Kidney epithelial cell (primary cell): Measurements from ENCODE around the gene CACNA1D. TPM values are rescaled to one million over a fixed set of nuclear protein-coding genes. Genes with fewer than 3 reads are reported as not detected.

Experiments
- DNase-seq: peaks from one replicate; pipeline ENCODE4 v3.0.0-alpha.2; 2010; ENCODE audit warnings: low read depth
- H3K27me3 ChIP-seq: 2 replicates; pipeline ENCODE4 v1.6.0; 2011; ENCODE audit warnings: low read length; ENCODE audit not compliant: control insufficient read depth, insufficient read depth
- H3K36me3 ChIP-seq: 2 replicates; pipeline ENCODE4 v1.5.1; 2011; ENCODE audit warnings: low read length; ENCODE audit not compliant: control insufficient read depth, insufficient read depth
- H3K4me3 ChIP-seq: 2 replicates; pipeline ENCODE4 v1.5.1; 2011; ENCODE audit warnings: low read depth, mild to moderate bottlenecking, control low read depth, low read length
- CTCF ChIP-seq: IDR thresholded peaks from 2 replicates; pipeline ENCODE4 v1.5.1; 2011; ENCODE audit warnings: mild to moderate bottlenecking, moderate library complexity, low read length, control low read depth, inconsistent platforms; ENCODE audit not compliant: insufficient read depth, poor library complexity, severe bottlenecking
- total RNA-seq: library from RNA; depleted of rRNA; stranded (reverse); fragments of >200 nt; gene quantifications from 2 replicates; pipeline ENCODE4 v1.2.3, GENCODE V29; 2015

Gene CACNA1D
- total RNA-seq, 1 donor from 2014 or later = 0.21 TPM

GRCh38 chr3:53729618-53730017 lies 235.2 kb downstream of the CACNA1D start:
- no peaks in the 10 kb centered on the region for H3K36me3 ChIP-seq
- H3K4me3 ChIP-seq = no peak overlapping the region
- H3K27me3 ChIP-seq = peaks cover 2% of the 10 kb centered on the region
- TF ChIP-seq CTCF = peak; percentile 26
- no peak for DNase-seq

- no peak overlapping the region for H3K4me3 ChIP-seq
- H3K36me3 ChIP-seq = no peaks in the 10 kb centered on the region
- no peak for TF ChIP-seq CTCF
- DNase-seq = no peak
- peaks cover 2% of the 10 kb centered on the region for H3K27me3 ChIP-seq
These were observed 236.2 kb downstream of the CACNA1D start for GRCh38 chr3:53730576-53730975.

- Histone ChIP-seq H3K36me3 (no peaks in the 10 kb centered on the region), H3K4me3 (no peak overlapping the region), H3K27me3 (peaks cover 2% of the 10 kb centered on the region)
- TF ChIP-seq CTCF = no peak
- no peak for DNase-seq
These were observed 237.7 kb downstream of the CACNA1D start for GRCh38 chr3:53731934-53732624.

- DNase-seq = no peak
- TF ChIP-seq CTCF = no peak
These were observed 239.0 kb downstream of the CACNA1D start for GRCh38 chr3:53733446-53733845.

GRCh38 chr3:53739966-53740365 lies 245.6 kb downstream of the CACNA1D start:
- Histone ChIP-seq H3K4me3 (no peak overlapping the region), H3K36me3 (no peaks in the 10 kb centered on the region), H3K27me3 (peaks cover 2% of the 10 kb centered on the region)
- TF ChIP-seq CTCF = no peak
- peak; percentile 44 for DNase-seq

More at GRCh38 chr3:53733446-53733845, 239.0 kb downstream of the CACNA1D start:
- no peaks in the 10 kb centered on the region for H3K36me3 ChIP-seq
- no peak overlapping the region for H3K4me3 ChIP-seq
- peaks cover 2% of the 10 kb centered on the region for H3K27me3 ChIP-seq

GRCh38 chr3:53740956-53741355 lies 246.5 kb downstream of the CACNA1D start:
- TF ChIP-seq CTCF = no peak
- H3K4me3 ChIP-seq = no peak overlapping the region
- DNase-seq = no peak
- H3K27me3 ChIP-seq = peaks cover 2% of the 10 kb centered on the region
- no peaks in the 10 kb centered on the region for H3K36me3 ChIP-seq
